ENCODE data around the gene FSTL4.

FSTL4 gene

GRCh38 chr5:133556551-133556950, 55.8 kb downstream of the FSTL4 start:
- H3K36me3 ChIP-seq (ENCODE audit: low read depth), result no peaks in the 10 kb centered on the region
- no peak overlapping the region for H3K27ac ChIP-seq (ENCODE audit: poor library complexity, severe bottlenecking)
- no peak for DNase-seq (ENCODE audit: low spot score)
- no peaks in the 10 kb centered on the region for H3K9me3 ChIP-seq (ENCODE audit: severe bottlenecking)
- peaks cover 37% of the 10 kb centered on the region for H3K27me3 ChIP-seq (ENCODE audit: insufficient read depth, poor library complexity, severe bottlenecking)
- no peak overlapping the region for H3K4me3 ChIP-seq (ENCODE audit: severe bottlenecking)
- ATAC-seq (ENCODE audit: low read depth), result no peak
- H3K4me1 ChIP-seq (ENCODE audit: insufficient read depth, poor library complexity, severe bottlenecking), result no peaks in the 10 kb centered on the region
- TF ChIP-seq CTCF (IDR thresholded peaks at IDR 0.05; ENCODE audit: poor library complexity, severe bottlenecking), result no peak

GRCh38 chr5:133554279-133554678, 58.1 kb downstream of the FSTL4 start:
- Histone ChIP-seq H3K9me3 (ENCODE audit: severe bottlenecking) (no peaks in the 10 kb centered on the region), H3K27ac (ENCODE audit: poor library complexity, severe bottlenecking) (no peak overlapping the region), H3K4me3 (ENCODE audit: severe bottlenecking) (no peak overlapping the region), H3K4me1 (ENCODE audit: insufficient read depth, poor library complexity, severe bottlenecking) (no peaks in the 10 kb centered on the region), H3K36me3 (ENCODE audit: low read depth) (no peaks in the 10 kb centered on the region), H3K27me3 (ENCODE audit: insufficient read depth, poor library complexity, severe bottlenecking) (peaks cover 40% of the 10 kb centered on the region)
- no peak for ATAC-seq (ENCODE audit: low read depth)
- no peak for TF ChIP-seq CTCF (IDR thresholded peaks at IDR 0.05; ENCODE audit: poor library complexity, severe bottlenecking)
- DNase-seq (ENCODE audit: low spot score), result no peak

- ATAC-seq (ENCODE audit: low read depth) (peak; percentile 84), DNase-seq (ENCODE audit: low spot score) (no peak)
- peak; percentile 84 for TF ChIP-seq CTCF (IDR thresholded peaks at IDR 0.05; ENCODE audit: poor library complexity, severe bottlenecking)
- H3K27ac ChIP-seq (ENCODE audit: poor library complexity, severe bottlenecking), result no peak overlapping the region
- H3K4me3 ChIP-seq (ENCODE audit: severe bottlenecking), result no peak overlapping the region
- no peaks in the 10 kb centered on the region for H3K9me3 ChIP-seq (ENCODE audit: severe bottlenecking)
- H3K36me3 ChIP-seq (ENCODE audit: low read depth), result no peaks in the 10 kb centered on the region
- no peaks in the 10 kb centered on the region for H3K4me1 ChIP-seq (ENCODE audit: insufficient read depth, poor library complexity, severe bottlenecking)
- peaks cover 37% of the 10 kb centered on the region for H3K27me3 ChIP-seq (ENCODE audit: insufficient read depth, poor library complexity, severe bottlenecking)
Measured at GRCh38 chr5:133552925-133553525, 59.3 kb downstream of the FSTL4 start.

DNA sequence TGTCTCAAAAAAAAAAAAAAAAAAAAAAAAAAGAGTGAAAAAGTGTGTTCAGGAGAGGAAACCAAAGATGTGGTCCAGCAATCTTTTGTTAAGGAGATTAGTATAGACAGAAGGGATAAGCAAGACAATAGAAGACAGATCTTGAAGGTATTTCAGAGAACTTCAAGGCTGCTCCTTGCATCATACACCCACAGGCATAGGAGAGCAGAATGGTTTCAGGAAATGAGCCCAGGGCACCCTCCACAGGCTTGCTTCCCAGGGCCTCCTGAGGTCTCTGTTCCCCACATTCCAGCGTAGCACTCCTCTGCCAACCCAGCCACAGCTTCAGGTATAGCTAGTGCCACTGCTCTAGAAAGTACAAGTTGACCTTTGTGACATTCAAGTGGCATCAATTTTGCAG, 65.8 kb downstream of the FSTL4 start:
- H3K4me3 ChIP-seq (ENCODE audit: severe bottlenecking), result no peak overlapping the region
- peaks cover 17% of the 10 kb centered on the region for H3K27me3 ChIP-seq (ENCODE audit: insufficient read depth, poor library complexity, severe bottlenecking)
- TF ChIP-seq CTCF (IDR thresholded peaks at IDR 0.05; ENCODE audit: poor library complexity, severe bottlenecking), result no peak
- no peak overlapping the region for H3K27ac ChIP-seq (ENCODE audit: poor library complexity, severe bottlenecking)
- no peaks in the 10 kb centered on the region for H3K9me3 ChIP-seq (ENCODE audit: severe bottlenecking)
- H3K36me3 ChIP-seq (ENCODE audit: low read depth), result no peaks in the 10 kb centered on the region
- no peaks in the 10 kb centered on the region for H3K4me1 ChIP-seq (ENCODE audit: insufficient read depth, poor library complexity, severe bottlenecking)
- no peak for ATAC-seq (ENCODE audit: low read depth)
- no peak for DNase-seq (ENCODE audit: low spot score)

GRCh38 chr5:133544346-133544745, 68.0 kb downstream of the FSTL4 start:
- H3K4me1 ChIP-seq (ENCODE audit: insufficient read depth, poor library complexity, severe bottlenecking), result no peaks in the 10 kb centered on the region
- no peaks in the 10 kb centered on the region for H3K9me3 ChIP-seq (ENCODE audit: severe bottlenecking)
- no peak overlapping the region for H3K4me3 ChIP-seq (ENCODE audit: severe bottlenecking)
- no peak for TF ChIP-seq CTCF (IDR thresholded peaks at IDR 0.05; ENCODE audit: poor library complexity, severe bottlenecking)
- no peak for DNase-seq (ENCODE audit: low spot score)
- peaks cover 15% of the 10 kb centered on the region for H3K27me3 ChIP-seq (ENCODE audit: insufficient read depth, poor library complexity, severe bottlenecking)
- ATAC-seq (ENCODE audit: low read depth), result no peak
- no peaks in the 10 kb centered on the region for H3K36me3 ChIP-seq (ENCODE audit: low read depth)
- no peak overlapping the region for H3K27ac ChIP-seq (ENCODE audit: poor library complexity, severe bottlenecking)

Measured in RWPE2 (cell line).